ENCODE data around the gene SIK2. TPM values are rescaled to one million over a fixed set of nuclear protein-coding genes. Genes with fewer than 3 reads are reported as not detected.

SIK2 gene
- total RNA-seq, 1 donor from 2014 or later = 26.3 TPM

GRCh38 chr11:111566324-111566723 lies 35.9 kb upstream of the SIK2 start:
- H3K4me3 ChIP-seq = no peak overlapping the region
- no peaks in the 10 kb centered on the region for H3K36me3 ChIP-seq
- ATAC-seq (no peak), DNase-seq (no peak)
- H3K9me3 ChIP-seq = no peaks in the 10 kb centered on the region
- no peak overlapping the region for H3K27ac ChIP-seq
- no peaks in the 10 kb centered on the region for H3K4me1 ChIP-seq
- H3K27me3 ChIP-seq (ENCODE audit: low read depth) = no peaks in the 10 kb centered on the region
- intact Hi-C loops (cut with DNase I) = no loop called here
- no peak for TF ChIP-seq CTCF (IDR thresholded peaks at IDR 0.05)

- H3K27ac ChIP-seq = no peak overlapping the region
- TF ChIP-seq CTCF (IDR thresholded peaks at IDR 0.05) = no peak
- no peaks in the 10 kb centered on the region for H3K27me3 ChIP-seq (ENCODE audit: low read depth)
- H3K36me3 ChIP-seq = no peaks in the 10 kb centered on the region
- no peaks in the 10 kb centered on the region for H3K9me3 ChIP-seq
- intact Hi-C loops (cut with DNase I) = no loop called here
- DNase-seq (no peak), ATAC-seq (no peak)
- no peak overlapping the region for H3K4me3 ChIP-seq
- H3K4me1 ChIP-seq = peaks cover 15% of the 10 kb centered on the region
Observed at GRCh38 chr11:111569476-111569875, 32.8 kb upstream of the SIK2 start.

- H3K27ac ChIP-seq = no peak overlapping the region
- H3K4me3 ChIP-seq = no peak overlapping the region
- no peak for TF ChIP-seq CTCF (IDR thresholded peaks at IDR 0.05)
- peaks cover 15% of the 10 kb centered on the region for H3K4me1 ChIP-seq
- ATAC-seq (no peak), DNase-seq (no peak)
- no peaks in the 10 kb centered on the region for H3K36me3 ChIP-seq
- intact Hi-C loops (cut with DNase I) = no loop called here
- no peaks in the 10 kb centered on the region for H3K27me3 ChIP-seq (ENCODE audit: low read depth)
- no peaks in the 10 kb centered on the region for H3K9me3 ChIP-seq
Observed at GRCh38 chr11:111570796-111571195, 31.5 kb upstream of the SIK2 start.

- intact Hi-C loops (cut with DNase I) = no loop called here
- ATAC-seq = no peak
- H3K9me3 ChIP-seq = no peaks in the 10 kb centered on the region
- no peak overlapping the region for H3K27ac ChIP-seq
- H3K4me3 ChIP-seq = no peak overlapping the region
- no peak for TF ChIP-seq CTCF (IDR thresholded peaks at IDR 0.05)
- H3K36me3 ChIP-seq = no peaks in the 10 kb centered on the region
- no peak for DNase-seq
- no peaks in the 10 kb centered on the region for H3K27me3 ChIP-seq (ENCODE audit: low read depth)
- H3K4me1 ChIP-seq = peaks cover 15% of the 10 kb centered on the region
Observed at GRCh38 chr11:111571829-111572501, 30.3 kb upstream of the SIK2 start.

- intact Hi-C loops (cut with DNase I) = no loop called here
- no peaks in the 10 kb centered on the region for H3K36me3 ChIP-seq
Observed at GRCh38 chr11:111572581-111572980, 29.7 kb upstream of the SIK2 start.

More at GRCh38 chr11:111572581-111572980, 29.7 kb upstream of the SIK2 start:
- no peak overlapping the region for H3K4me3 ChIP-seq
- no peak overlapping the region for H3K27ac ChIP-seq
- ATAC-seq (no peak), DNase-seq (no peak)
- H3K4me1 ChIP-seq = peaks cover 15% of the 10 kb centered on the region
- H3K27me3 ChIP-seq (ENCODE audit: low read depth) = no peaks in the 10 kb centered on the region
- no peak for TF ChIP-seq CTCF (IDR thresholded peaks at IDR 0.05)
- no peaks in the 10 kb centered on the region for H3K9me3 ChIP-seq

All from lower lobe of right lung (tissue), 2 donors.